K562 (cell line): ENCODE data around the gene PRELID2. TPM values are rescaled to one million over a fixed set of nuclear protein-coding genes. Genes with fewer than 3 reads are reported as not detected.
A peak's percentile ranks its signal among the peaks of the same experiment; 100 is the strongest.

Experiments
- ATAC-seq: fragments of 200-7000 bp; cut with Tn5 transposase; 3 replicates; pipeline ENCODE4 v1.9.1; 2020; ENCODE audit warnings: moderate library complexity
- BruUV-seq: library from RNA; stranded (reverse); fragments of 400-500 nt; replicated peaks from 2 replicates; lab custom pipeline; 2021; lab: Mats Ljungman, UMichigan
- CTCF ChIA-PET: fragments of 300-600 bp; formaldehyde crosslinking; extraction: SDS; loops from one replicate; lab custom pipeline; 2021; ENCODE audit warnings: low intra/inter-chr PET ratio; lab: Yijun Ruan, JAX
- POLR2A ChIA-PET: fragments of 300-600, 350-650 bp; sonication (Branson Sonifier 250); formaldehyde crosslinking; extraction: SDS; loops from one replicate; lab custom pipeline; 2021; ENCODE audit warnings: antibody characterized with exemption, inconsistent platforms; lab: Yijun Ruan, JAX
- DNase-seq, 4 experiments: peaks; one replicate each; pipeline versions ENCODE4 v3.0.0 to v3.0.0-alpha.2; 2011 to 2018; ENCODE audit warnings: low spot score in 3 of 4, mixed read lengths in 3 of 4; ENCODE audit errors: extremely low read depth in 1 of 4
- FAIRE-seq: peaks from 2 replicates; lab custom pipeline; 2011; peaks lifted over from hg19 to GRCh38; lab: Jason Lieb, UNC
- H2AFZ ChIP-seq: 2 replicates; pipeline ENCODE4 v1.6.0; 2011; ENCODE audit warnings: low read depth, low read length, control low read depth, inconsistent platforms
- H3K27ac ChIP-seq: fragments of 200-600 bp; 3 replicates; pipeline ENCODE4 v1.8.0; 2011; ENCODE audit warnings: low read depth, mild to moderate bottlenecking, control low read depth, inconsistent platforms, low read length, moderate library complexity, mixed read lengths; ENCODE audit errors: extremely low read depth
- H3K27me3 ChIP-seq, 2 experiments: fragments of 300-600 bp in 1 of 2; 2 replicates in 1 of 2; 3 replicates in 1 of 2; pipeline versions ENCODE4 v1.6.0 to v1.8.0; 2011; ENCODE audit warnings: inconsistent platforms in 2 of 2, low read length in 2 of 2, mild to moderate bottlenecking in 1 of 2, mixed read lengths in 1 of 2, moderate library complexity in 1 of 2; ENCODE audit not compliant: control insufficient read depth in 2 of 2, insufficient read depth in 2 of 2
- H3K36me3 ChIP-seq: fragments of 300-600 bp; 3 replicates; pipeline ENCODE4 v1.8.0; 2011; ENCODE audit warnings: mild to moderate bottlenecking, low read length, inconsistent platforms; ENCODE audit not compliant: control insufficient read depth, insufficient read depth
- H3K4me1 ChIP-seq, 2 experiments: fragments of 200-600 bp in 1 of 2; replicated peaks in 1 of 2; 2 replicates in 1 of 2; 3 replicates in 1 of 2; pipeline versions ENCODE4 v1.5.1 to v1.8.0; 2011; ENCODE audit warnings: inconsistent platforms in 2 of 2, low read length in 2 of 2, mild to moderate bottlenecking in 1 of 2, mixed read lengths in 1 of 2, moderate library complexity in 1 of 2; ENCODE audit not compliant: control insufficient read depth in 2 of 2, insufficient read depth in 2 of 2
- H3K4me2 ChIP-seq: 2 replicates; pipeline ENCODE4 v1.6.1; 2011; ENCODE audit warnings: low read length, control low read depth, inconsistent platforms, mixed read lengths; ENCODE audit not compliant: insufficient read depth
- H3K4me3 ChIP-seq: fragments of 200-600 bp; sonication (generic), shearing (Covaris generic); 2 replicates; pipeline ENCODE4 v1.5.1; 2016; ENCODE audit warnings: control low read depth, inconsistent platforms
- H3K79me2 ChIP-seq: fragments of 200-600 bp; 3 replicates; pipeline ENCODE4 v1.8.0; 2011; ENCODE audit warnings: low read length, inconsistent platforms; ENCODE audit not compliant: control insufficient read depth, insufficient read depth
- H3K9ac ChIP-seq, 2 experiments: 2 replicates each; pipeline versions ENCODE4 v1.6.0 to v1.6.1; 2011; ENCODE audit warnings: low read depth in 2 of 2, low read length in 2 of 2, control low read depth in 1 of 2, inconsistent platforms in 1 of 2, mild to moderate bottlenecking in 1 of 2, mixed read lengths in 1 of 2; ENCODE audit not compliant: insufficient read depth in 1 of 2
- H3K9me1 ChIP-seq: one replicate; pipeline ENCODE4 v1.6.0; 2011; ENCODE audit warnings: inconsistent platforms, mild to moderate bottlenecking, low read length, moderate library complexity; ENCODE audit not compliant: control insufficient read depth, insufficient read depth
- H3K9me3 ChIP-seq: replicated peaks from 2 replicates; pipeline ENCODE4 v1.5.1; 2011; ENCODE audit warnings: low read depth, low read length, inconsistent platforms; ENCODE audit not compliant: control insufficient read depth, insufficient read depth
- H4K20me1 ChIP-seq: replicated peaks from 2 replicates; pipeline ENCODE4 v1.6.1; 2011; ENCODE audit warnings: low read length, inconsistent platforms, mixed read lengths; ENCODE audit not compliant: control insufficient read depth, insufficient read depth
- ATF3 ChIP-seq, 2 experiments: fragments of 450-650 bp in 1 of 2; sonication (generic) in 1 of 2; formaldehyde crosslinking in 1 of 2; IDR thresholded peaks in 1 of 2; conservative IDR thresholded peaks in 1 of 2; 2 replicates each; pipeline versions ENCODE4 v1.6.1 to v1.8.1; 2016 to 2023; ENCODE audit warnings: mild to moderate bottlenecking in 2 of 2, moderate library complexity in 2 of 2, inconsistent platforms in 1 of 2, missing genetic modification reagents in 1 of 2
- CTBP1 ChIP-seq: fragments of 450-650 bp; IDR thresholded peaks from 2 replicates; pipeline ENCODE4 v1.6.1; 2016; ENCODE audit warnings: borderline replicate concordance
- DDX20 ChIP-seq: fragments of 450-650 bp; IDR thresholded peaks from 2 replicates; pipeline ENCODE4 v1.6.1; 2016; ENCODE audit warnings: missing genetic modification characterization, low read depth, mild to moderate bottlenecking, missing compliant biosample characterization, moderate library complexity
- FOSL1 ChIP-seq: fragments of 200-800 bp; sonication (Bioruptor generic); conservative IDR thresholded peaks from 2 replicates; pipeline ENCODE4 v1.6.1; 2016; ENCODE audit warnings: missing genetic modification characterization, missing compliant biosample characterization
- L3MBTL2 ChIP-seq: fragments of 450-650 bp; IDR thresholded peaks from 2 replicates; pipeline ENCODE4 v1.6.1; 2016; ENCODE audit warnings: mild to moderate bottlenecking, moderate library complexity
- MEIS2 ChIP-seq: fragments of 450-650 bp; IDR thresholded peaks from 2 replicates; pipeline ENCODE4 v1.6.1; 2014; ENCODE audit warnings: mild to moderate bottlenecking; ENCODE audit not compliant: partially characterized antibody
- PKNOX1 ChIP-seq: fragments of 450-650 bp; IDR thresholded peaks from 2 replicates; pipeline ENCODE4 v1.6.1; 2016
- SNIP1 ChIP-seq: fragments of 450-650 bp; IDR thresholded peaks from 2 replicates; pipeline ENCODE4 v1.7.1; 2017; ENCODE audit warnings: low read depth, mild to moderate bottlenecking
- TFAM ChIP-seq: fragments of 250-450 bp; sonication (Bioruptor Pico); conservative IDR thresholded peaks from 2 replicates; pipeline ENCODE4 v1.5.0; 2021; ENCODE audit warnings: mild to moderate bottlenecking, moderate library complexity
- ZNF175 ChIP-seq: fragments of 200-800 bp; sonication (Bioruptor generic); IDR thresholded peaks from 2 replicates; pipeline ENCODE4 v1.6.1; 2016; ENCODE audit warnings: low read depth, mild to moderate bottlenecking, missing genetic modification characterization, missing compliant biosample characterization
- WGBS: fragments of 100-300 bp; shearing (Covaris generic); methylation state at CpG from one replicate; pipeline ENCODE4 v1.1.6; 2016; ENCODE audit warnings: low coverage, mixed read lengths; ENCODE audit not compliant: insufficient coverage; ENCODE audit errors: missing lambda C conversion rate; 5-methylcytosine and 5-hydroxymethylcytosine counted together
- in situ Hi-C: fragments of 300-500 bp; cut with MboI; formaldehyde crosslinking; loops from 4 replicates; pipeline ENCODE4 v1.15.0; 2018; ENCODE audit warnings: inconsistent platforms, mixed read lengths
- intact Hi-C: fragments of 100-400 bp; cut with micrococcal nuclease; formaldehyde crosslinking; loops from 2 replicates; pipeline ENCODE4 v1.14.2; 2022
- polyA plus RNA-seq, 8 experiments: library from polyadenylated mRNA; depleted of rRNA in 4 of 8; stranded (reverse) in 5 of 8; unstranded in 3 of 8; fragments of >200 nt; fragmentation: Nextera tagmentation in 2 of 8; fragmentation: Illumina TruSeq in 1 of 8; extraction: Ambion mirVana in 2 of 8; extraction: Trizol in 1 of 8; gene quantifications; 2 replicates each; pipeline versions ENCODE4 v1.2.1 to v1.2.3, GENCODE V29; 2011 to 2014; ENCODE audit warnings: inconsistent platforms in 1 of 8, missing spikeins in 1 of 8
- total RNA-seq, 7 experiments: library from RNA; depleted of rRNA in 6 of 7; stranded (reverse); fragments of >200 nt in 6 of 7; fragmentation: Illumina TruSeq in 2 of 7; extraction: Trizol in 2 of 7; gene quantifications; 2 replicates each; pipeline versions ENCODE4 v1.2.1 to v1.2.3, GENCODE V29; 2011 to 2021; ENCODE audit warnings: low replicate concordance in 1 of 7
- TF ChIP-seq, protein P1 (sequence below), 2 experiments: fragments of 250-450 bp in 1 of 2; fragments of 450-650 bp in 1 of 2; sonication (Bioruptor Pico) in 1 of 2; IDR thresholded peaks; 2 replicates each; pipeline versions ENCODE4 v1.6.1 to v1.8.0; 2016 to 2021; ENCODE audit warnings: mild to moderate bottlenecking in 2 of 2, moderate library complexity in 2 of 2, missing compliant biosample characterization in 1 of 2, missing genetic modification characterization in 1 of 2

The PRELID2 gene
- total and polyA plus RNA-seq, 9 of the 15 experiments (the other 6 are each of a cell fraction or from before 2014, with no cell fraction given), result 6.4 to 68.2 (median 28.8) TPM

DNA sequence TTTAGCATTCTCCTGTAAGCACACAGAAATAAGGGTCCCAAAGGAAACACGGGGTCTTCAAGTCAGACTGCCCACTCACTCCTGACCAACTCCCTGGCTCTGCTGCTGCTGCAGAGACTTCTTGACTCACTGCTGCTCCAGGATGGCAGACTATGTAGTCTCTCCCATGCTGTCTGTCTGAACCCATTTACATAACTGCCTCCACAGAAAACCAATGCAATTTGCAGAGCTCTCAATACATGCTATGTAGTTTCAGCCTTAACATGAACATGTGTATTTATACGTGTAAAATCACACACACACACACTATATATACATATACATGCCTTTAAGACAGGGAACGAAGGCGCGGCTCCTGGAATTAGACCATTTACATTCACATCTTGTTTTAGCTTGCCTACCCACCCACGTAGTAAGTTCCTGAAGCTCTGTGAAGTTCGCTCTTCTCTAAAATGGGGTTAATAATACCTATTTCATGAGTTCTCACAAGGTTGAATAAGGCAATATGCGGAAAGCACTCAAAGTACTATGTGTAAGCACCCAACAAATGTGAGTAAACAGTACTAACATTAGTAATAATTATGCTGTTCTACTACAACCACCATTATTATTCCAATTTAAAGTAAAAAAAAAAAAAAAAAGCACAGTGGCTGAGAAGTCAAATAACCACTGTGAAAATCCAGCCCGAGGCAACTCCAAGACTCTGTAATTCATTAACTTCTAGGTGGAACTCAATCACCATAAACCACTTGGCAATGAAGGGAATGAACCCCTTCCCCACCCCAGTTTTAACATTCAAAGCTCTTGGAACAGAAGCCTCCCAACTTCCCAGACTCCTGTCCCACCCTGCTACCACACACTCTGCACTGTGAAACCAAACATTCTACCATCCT, 31.8 kb downstream of the PRELID2 start (continued):
- TF ChIP-seq L3MBTL2 (no peak), ZNF175 (no peak)
- TF ChIP-seq, protein P1, sequence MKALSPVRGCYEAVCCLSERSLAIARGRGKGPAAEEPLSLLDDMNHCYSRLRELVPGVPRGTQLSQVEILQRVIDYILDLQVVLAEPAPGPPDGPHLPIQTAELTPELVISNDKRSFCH (CRISPR knock-in tag; IDR thresholded peaks at IDR 0.05), result no peak
- TF ChIP-seq, protein P1 (tag; IDR thresholded peaks at IDR 0.05), result no peak

DNA sequence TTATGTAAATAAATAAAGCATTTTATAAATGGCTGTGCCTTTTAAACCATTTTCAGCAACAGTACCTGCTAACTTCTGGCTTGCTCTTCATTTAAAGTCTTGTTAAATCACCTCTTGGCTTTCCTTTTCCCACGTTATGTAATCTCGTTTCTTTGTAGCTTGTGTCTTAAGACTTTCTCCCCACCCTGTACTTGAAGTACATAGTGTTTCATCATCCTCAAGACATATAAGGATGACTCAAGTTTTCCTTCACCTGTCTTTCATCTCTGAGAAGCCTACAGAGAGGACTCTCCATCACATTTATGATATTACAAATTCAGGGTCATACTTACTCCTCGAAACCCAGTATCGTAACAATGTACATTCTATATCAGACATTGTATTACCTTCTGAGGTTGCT, 33.9 kb downstream of the PRELID2 start:
- ATAC-seq, result peak; percentile 74
- Histone ChIP-seq H3K9me1 (no peaks in the 10 kb centered on the region), H3K27me3 (no peaks in the 10 kb centered on the region), H3K27ac (no peak overlapping the region), H3K4me3 (no peak overlapping the region), H3K36me3 (peaks cover 6% of the 10 kb centered on the region; the same call in 2 of the 3 replicates), H3K4me1 (no peaks in the 10 kb centered on the region), H4K20me1 (no peaks in the 10 kb centered on the region), H2AFZ (no peak overlapping the region), H3K9ac (no peak overlapping the region), H3K79me2 (no peaks in the 10 kb centered on the region), H3K9me3 (no peaks in the 10 kb centered on the region), H3K4me2 (no peak overlapping the region)
- no peak for FAIRE-seq
- in situ Hi-C loops, result no loop called here
- POLR2A ChIA-PET, result interaction anchor here (0.7 kb wide), 1 partner anchor 23 kb away, joined by 3 read pairs; no protein-coding TSS in a partner anchor
- CTCF ChIA-PET, result no interaction called here
- DNase-seq, result no peak
- WGBS, result 63% methylated on average over 4 of the region's 4 CpGs
- no TSS peak for BruUV-seq
- intact Hi-C loops, result no loop called here
- TF ChIP-seq ATF3 (IDR thresholded peaks at IDR 0.05) (peak; percentile 92), ATF3 (CRISPR knock-in tag; conservative IDR thresholded peaks at IDR 0.05) (no peak), SNIP1 (no peak), DDX20 (tag) (no peak), TFAM (CRISPR knock-in tag) (no peak), PKNOX1 (0 out of 2 replicates have a peak, but pooled peaks have one; percentile 22), CTBP1 (0 out of 2 replicates have a peak, but pooled peaks have one; percentile 42), FOSL1 (peak; percentile 77), MEIS2 (peak; percentile 43)
